ENCODE data around the gene MARCHF11.

DNA sequence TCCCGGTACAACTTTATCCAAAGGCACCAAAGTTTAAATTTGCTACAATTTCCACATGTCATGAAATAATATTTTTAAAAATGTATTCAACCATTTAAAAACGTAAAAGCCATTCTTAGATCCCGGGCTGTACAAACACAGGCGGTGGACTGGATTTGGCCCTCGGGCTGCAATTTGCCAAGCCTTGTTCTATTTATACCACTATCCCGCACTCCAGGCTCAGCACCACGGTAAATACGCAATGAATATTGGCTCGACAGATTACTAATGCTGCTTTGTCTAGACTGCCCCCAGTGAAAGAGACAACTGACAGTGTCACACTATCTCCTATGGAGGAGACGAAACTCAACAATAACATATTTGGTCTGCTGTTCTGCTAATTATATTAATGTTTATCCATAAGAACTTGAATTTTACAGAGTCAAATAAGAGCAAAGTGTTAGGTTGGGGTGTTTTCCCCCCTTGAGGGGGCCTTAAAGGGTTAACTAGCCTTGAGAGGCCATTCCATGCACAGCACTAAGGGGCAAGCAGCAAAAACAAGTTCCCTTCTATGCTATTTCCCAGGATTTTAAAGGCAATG is 98.1 kb downstream of the MARCHF11 start:
- TF ChIP-seq, protein P1, sequence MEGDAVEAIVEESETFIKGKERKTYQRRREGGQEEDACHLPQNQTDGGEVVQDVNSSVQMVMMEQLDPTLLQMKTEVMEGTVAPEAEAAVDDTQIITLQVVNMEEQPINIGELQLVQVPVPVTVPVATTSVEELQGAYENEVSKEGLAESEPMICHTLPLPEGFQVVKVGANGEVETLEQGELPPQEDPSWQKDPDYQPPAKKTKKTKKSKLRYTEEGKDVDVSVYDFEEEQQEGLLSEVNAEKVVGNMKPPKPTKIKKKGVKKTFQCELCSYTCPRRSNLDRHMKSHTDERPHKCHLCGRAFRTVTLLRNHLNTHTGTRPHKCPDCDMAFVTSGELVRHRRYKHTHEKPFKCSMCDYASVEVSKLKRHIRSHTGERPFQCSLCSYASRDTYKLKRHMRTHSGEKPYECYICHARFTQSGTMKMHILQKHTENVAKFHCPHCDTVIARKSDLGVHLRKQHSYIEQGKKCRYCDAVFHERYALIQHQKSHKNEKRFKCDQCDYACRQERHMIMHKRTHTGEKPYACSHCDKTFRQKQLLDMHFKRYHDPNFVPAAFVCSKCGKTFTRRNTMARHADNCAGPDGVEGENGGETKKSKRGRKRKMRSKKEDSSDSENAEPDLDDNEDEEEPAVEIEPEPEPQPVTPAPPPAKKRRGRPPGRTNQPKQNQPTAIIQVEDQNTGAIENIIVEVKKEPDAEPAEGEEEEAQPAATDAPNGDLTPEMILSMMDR (conservative IDR thresholded peaks at IDR 0.05 in 1 of 2, IDR thresholded peaks at IDR 0.05 in 1 of 2; ENCODE audit: low read depth in 1 of 2, low read length in 2 of 2) = no peak
- no peak for TF ChIP-seq EZH2 (IDR thresholded peaks at IDR 0.05; ENCODE audit: low read length, missing control alignments)

All from fibroblast of lung (primary cell).